Left hindlimb (tissue), 1 donor: Measurements from ENCODE around the gene LILRB1.
"Not testable (repeated sequence)": the region's sequence is repeated elsewhere in the genome, so short reads cannot be mapped to it uniquely, and the experiment has no call there.

Experiments used
- DNase-seq: peaks from one replicate; pipeline ENCODE4 v3.0.0-alpha.2; 2018

Gene LILRB1

DNA sequence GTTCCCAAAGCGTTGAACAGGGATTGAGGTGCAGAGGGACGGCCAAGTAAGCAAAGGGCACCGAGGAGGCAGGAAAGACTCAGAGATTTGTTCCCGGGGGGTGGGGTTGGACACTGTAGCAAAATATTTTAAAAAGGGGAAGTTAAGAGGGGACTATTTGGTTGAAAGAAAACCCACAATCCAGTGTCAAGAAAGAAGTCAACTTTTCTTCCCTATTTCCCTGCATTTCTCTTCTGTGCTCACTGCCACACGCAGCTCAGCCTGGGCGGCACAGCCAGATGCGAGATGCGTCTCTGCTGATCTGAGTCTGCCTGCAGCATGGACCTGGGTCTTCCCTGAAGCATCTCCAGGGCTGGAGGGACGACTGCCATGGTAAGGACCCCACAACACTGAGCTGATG lies at the start of gene LILRB1:
LILRB1 (plus strand) TSS at position 223 of the 400 bp plus-strand sequence. CDS start 590 bp downstream, outside the sequence.
- not testable (repeated sequence) for DNase-seq

DNA sequence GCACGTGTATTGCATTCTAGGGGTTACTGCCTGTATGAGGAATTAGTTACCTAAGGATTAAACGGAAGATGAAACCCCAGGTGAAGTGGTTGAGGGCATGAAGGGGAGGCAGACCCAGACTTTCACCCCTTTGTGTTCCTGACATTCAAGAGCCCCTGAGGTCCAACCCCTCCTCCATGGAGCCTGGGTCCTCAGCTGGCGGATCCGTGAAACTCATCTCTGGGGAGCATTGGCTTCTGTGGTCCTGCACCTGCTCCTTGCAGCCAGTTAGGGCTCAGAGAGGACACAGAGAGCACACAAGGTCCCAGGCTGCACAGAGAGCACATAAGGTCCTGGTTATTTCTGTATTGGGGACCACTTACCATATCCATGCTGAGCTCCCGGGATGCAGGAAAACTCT lies 43.9 kb upstream of the LILRB1 start:
- DNase-seq: no peak

DNA sequence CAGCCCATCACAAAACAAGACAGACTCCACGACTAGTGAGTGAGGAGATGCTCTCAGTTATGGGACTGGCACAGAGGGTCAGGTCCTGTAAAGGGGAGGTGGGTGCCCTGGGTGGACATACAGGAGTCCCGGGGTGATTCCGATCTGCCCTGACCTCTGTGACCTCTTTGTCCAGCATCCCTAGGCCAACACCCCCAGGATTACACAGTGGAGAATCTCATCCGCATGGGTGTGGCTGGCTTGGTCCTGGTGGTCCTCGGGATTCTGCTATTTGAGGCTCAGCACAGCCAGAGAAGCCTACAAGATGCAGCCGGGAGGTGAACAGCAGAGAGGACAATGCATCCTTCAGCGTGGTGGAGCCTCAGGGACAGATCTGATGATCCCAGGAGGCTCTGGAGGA lies 43.3 kb upstream of the LILRB1 start:
- no peak for DNase-seq

DNA sequence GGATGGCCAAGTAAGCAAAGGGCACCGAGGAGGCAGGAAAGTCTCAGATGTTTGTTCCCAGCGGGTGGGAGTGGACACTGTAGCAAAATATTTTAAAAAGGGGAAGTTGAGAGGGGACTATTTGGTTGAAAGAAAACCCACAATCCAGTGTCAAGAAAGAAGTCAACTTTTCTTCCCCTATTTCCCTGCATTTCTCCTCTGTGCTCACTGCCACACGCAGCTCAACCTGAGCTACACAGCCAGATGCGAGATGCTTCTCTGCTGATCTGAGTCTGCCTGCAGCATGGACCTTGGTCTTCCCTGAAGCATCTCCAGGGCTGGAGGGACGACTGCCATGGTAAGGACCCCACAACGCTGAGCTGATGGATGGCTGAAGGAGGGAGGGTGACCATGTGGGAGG lies 36.8 kb upstream of the LILRB1 start, which contains the start of gene LILRA1:
LILRA1 (plus strand) TSS at position 188 of the 400 bp plus-strand sequence. CDS start 613 bp downstream, outside the sequence.
- not testable (repeated sequence) for DNase-seq

DNA sequence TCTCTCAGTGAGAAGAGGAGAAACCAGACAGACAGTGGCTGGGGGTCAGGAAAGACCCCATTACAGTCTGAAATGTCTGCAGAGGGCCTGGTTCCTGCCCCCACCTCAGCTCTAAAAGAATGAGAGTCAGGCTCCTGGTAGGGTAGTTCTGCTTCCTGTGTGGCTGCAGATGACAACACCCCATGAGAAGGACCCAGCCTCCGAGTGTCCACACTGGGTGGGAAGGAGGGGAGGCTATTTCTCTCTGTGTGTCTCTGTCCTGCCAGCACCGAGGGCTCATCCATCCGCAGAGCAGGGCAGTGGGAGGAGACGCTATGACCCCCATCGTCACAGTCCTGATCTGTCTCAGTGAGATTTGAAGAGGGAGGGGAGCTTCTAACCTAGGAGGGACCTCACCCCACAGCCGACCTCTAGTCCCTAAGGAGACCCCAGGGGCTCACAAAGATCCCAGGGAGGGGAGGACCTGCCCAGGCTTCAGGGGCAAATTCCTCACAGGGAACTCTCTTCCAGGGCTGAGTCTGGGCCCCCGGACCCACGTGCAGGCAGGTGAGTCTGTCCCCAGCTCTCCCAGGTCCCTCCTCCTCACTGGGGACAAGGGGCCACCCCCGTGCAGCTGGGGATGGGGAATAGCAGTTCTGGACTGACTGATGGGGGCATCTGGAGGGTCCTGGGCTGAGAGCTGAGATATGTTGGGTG lies 36.2 kb upstream of the LILRB1 start:
- not testable (repeated sequence) for DNase-seq

DNA sequence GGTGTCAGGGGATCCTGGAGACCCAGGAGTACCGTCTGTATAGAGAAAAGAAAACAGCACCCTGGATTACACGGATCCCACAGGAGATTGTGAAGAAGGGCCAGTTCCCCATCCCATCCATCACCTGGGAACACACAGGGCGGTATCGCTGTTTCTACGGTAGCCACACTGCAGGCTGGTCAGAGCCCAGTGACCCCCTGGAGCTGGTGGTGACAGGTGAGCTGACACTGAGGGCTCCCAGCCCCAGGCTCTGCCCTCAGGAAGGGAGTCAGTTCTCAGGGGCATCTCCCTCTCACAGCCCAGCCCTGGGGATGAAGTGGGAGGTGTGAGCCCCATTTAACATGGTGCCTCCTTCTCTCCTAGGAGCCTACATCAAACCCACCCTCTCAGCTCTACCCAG lies 35.5 kb upstream of the LILRB1 start:
- no peak for DNase-seq

DNA sequence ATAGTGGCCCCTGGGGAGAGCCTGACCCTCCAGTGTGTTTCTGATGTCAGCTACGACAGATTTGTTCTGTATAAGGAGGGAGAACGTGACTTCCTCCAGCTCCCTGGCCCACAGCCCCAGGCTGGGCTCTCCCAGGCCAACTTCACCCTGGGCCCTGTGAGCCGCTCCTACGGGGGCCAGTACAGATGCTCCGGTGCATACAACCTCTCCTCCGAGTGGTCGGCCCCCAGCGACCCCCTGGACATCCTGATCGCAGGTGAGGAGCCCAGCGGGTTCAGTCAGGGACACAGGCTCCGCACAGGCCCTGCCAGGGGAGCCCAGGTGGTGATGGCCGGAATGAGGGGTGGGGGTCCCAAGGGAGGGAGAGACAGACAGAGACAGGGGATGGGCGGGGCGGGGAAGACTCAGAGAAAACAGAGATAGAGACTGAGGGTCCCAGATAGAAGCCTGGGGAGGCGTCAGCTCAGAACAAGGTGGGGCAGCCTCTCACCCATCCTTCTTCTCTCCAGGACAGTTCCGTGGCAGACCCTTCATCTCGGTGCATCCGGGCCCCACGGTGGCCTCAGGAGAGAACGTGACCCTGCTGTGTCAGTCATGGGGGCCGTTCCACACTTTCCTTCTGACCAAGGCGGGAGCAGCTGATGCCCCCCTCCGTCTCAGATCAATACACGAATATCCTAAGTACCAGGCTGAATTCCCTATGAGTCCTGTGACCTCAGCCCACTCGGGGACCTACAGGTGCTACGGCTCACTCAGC lies 34.4 kb upstream of the LILRB1 start:
- DNase-seq: not testable (repeated sequence)

DNA sequence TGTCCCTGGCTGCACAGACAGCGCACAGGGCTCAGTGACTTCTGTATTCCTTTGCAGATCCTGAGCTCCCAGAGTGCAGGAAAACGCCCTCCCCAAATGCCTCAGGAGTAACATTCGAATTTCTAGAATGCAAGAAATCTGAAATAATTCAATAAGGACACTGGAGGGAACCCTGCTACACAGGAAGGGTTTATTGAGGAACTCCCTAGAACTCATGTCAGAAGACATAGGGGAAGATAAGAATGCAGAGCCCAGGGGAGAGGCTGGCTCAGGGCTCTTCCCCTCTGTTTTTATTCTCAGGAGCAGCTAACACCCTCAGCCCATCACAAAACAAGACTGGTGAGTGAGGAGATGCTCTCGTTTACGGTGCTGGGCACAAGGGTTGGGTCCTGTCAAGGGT lies 30.1 kb upstream of the LILRB1 start:
- DNase-seq: no peak

DNA sequence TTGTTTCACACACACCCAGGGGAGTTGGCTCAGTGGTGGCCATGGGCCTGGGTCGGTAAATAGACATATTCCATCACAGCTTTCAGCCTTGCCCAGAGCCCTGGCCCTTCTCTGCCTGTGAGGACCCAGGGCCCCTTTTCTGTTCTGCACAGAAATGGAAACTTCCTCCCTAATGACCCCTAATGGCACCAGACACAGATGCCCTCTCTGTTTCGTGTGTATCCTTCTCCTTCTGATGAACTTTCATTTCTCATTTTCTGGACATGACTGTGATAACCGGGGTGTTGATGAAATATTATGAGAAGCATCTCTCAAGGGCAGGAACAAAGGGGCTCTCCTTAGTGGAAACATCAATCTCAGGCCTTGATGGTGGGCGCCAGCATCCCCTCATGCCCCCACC lies 24.1 kb upstream of the LILRB1 start:
- no peak for DNase-seq

DNA sequence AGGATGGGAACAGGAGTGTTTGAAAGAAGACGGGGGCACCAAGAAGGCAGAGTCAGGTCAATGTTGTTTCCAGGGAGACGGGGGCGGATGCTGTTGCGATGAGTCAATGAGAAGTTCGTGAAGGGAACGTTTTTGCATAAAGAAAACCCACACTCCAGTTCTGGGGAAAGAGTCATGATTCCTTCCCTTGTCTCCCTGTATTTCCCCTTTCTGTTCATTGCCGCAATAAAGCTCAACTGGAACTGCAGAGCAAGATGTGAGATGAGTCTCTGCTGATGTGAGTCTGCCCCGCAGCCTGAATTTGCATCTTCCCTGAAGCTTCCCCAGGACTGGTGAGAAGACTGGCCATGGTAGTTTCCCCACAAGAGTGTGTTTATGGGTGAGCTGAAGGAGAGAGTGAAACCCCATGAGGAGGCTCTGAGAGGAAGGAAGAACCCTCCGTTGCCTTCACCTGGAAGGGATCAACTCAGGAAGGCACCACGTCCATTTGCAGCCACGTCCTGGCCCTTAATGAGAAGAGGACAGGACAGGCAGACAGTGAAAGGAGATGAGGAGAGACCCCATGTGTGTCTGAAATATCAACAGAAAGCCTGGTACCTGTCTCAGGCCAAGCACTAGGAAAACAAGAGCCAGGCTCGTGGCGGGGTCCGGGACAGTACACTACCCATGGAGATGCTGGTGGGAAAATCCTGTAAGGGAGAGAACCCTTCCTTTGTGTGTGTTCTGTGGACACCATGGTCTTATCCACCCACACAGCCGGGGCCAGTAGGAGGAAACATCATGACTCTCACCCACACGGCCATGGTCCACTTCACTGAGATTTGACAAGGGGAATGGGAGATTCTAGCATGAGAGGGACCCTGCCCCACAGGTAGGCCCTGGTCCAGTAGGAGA lies 23.1 kb upstream of the LILRB1 start:
- DNase-seq: no peak

DNA sequence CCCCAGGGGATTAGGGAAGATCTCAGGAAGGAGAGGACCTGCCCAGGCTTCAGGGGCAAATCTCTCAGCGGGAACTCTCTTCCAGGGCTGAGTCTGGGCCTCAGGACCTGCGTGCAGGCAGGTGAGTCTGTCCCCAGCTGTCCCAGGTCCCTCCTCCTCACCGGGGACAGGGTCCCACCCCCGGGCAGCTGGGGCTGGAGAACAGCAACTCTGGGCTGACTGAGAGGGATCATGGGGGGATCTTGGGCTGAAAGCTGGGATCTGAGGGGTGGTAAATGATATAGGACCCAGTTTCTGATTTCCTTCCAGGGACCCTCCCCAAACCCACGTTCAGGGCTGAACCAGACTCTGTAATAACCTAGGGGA lies 22.5 kb upstream of the LILRB1 start:
- DNase-seq: no peak

DNA sequence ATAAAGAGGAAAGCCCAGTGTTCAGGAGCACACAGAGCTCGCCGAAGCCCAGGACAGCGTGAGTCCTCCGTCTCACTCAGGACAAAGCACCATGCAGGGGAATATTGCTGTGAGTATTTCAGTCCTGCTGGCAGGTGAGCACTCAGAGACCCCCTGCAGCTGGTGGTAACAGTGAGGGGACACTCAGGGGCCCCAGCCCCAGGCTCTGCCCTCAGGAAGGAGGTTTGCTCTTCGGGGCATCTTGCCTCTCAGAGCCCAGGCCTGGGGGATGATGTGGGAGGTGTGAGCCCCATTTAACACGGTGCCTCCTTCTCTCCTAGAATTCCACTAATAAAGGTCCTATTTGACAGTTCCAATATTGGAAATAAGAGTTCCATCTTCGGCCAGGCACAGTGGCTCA lies 22.1 kb upstream of the LILRB1 start:
- no peak for DNase-seq

DNA sequence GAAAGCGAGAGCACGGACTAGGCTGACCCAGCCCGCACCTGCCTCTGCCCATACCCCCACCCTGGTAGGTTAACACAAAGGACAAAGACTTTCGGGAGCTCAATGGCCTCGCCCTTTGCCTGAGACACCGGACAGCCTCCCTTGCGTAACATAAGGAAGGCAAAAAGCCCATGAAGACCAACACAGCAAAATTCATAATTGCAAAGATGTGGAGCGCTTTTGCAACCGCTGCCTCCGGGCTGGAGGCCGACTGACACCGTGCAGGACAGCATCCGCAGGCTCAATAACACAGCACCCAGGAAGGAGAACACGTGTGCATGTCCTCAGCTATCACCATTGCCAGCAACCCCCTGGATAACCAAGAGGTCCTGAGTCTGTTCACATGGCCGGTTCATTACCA lies 21.5 kb upstream of the LILRB1 start:
- no peak for DNase-seq

DNA sequence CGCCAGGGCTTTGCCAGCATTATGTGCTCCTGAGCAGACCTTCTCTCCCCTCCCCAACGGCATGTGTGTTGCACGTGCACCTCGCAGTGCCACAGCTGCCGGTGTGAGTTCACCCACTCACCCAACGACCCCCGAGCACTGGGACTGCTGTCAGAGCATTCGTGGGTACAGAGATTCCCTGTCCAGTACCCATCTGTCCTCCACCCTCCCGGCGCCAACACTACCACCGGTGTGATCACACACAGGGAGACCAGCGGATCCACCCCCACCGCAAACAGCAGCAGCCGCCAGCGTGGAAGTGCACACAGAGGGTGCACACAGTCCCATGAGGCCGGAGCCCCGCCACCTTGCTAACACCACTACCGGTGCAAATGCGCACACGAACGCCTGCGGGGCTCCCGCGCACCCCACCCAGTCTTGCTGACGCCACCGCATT lies 20.9 kb upstream of the LILRB1 start:
- DNase-seq: no peak

DNA sequence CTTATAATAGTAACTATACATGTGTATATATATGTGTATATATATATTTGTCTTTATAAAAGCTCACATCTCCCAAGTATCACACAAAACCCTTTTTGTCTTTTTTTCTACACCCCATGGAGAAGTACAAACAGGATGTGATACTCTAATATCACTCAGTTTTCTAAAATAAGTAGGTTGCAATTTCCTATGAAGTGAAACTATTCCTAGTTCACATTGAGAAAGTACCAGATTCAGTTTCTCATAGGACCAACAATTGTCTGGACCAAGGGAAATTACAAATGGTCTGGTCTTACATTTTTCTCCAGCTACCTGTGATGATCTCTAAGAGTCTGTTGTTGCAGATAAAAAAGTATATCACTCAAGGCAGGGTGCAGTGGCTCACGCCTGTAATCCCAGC lies 17.9 kb upstream of the LILRB1 start:
- no peak for DNase-seq

DNA sequence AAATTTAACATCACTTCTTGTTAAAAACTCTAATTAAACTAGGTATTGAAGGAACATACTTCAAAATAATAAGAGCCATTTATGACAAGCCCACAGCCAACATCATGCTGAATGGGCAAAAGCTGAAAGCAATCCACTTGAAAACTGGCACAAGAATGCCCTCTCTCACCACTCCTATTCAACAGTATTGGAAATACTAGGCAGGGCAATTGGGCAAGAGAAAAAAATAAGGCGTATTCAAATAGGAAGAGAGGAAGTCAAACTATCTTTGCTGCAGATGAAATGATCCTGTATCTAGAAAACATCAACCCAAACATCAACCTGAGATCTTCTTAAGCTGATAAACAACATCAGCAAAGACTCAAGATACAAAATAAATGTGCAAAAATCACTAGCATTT lies 15.6 kb upstream of the LILRB1 start:
- no peak for DNase-seq

DNA sequence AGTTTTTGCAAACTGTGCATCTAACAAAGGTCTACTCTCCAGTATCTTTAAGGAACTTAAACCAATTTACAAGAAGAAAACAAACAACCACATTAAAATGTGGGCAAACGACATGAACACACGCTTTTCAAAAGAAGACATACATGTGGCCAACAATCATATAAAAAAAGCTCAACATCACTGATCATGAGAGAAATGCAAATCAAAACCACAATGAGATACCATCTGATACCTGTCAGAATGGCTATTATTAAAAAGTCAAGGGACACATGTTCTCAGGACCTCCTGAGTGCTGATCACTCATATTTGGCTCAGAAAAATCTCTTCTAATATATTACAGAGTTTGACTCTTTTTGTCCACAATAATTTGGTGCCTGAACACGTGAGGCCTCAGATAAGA lies 14.2 kb upstream of the LILRB1 start:
- no peak for DNase-seq

DNA sequence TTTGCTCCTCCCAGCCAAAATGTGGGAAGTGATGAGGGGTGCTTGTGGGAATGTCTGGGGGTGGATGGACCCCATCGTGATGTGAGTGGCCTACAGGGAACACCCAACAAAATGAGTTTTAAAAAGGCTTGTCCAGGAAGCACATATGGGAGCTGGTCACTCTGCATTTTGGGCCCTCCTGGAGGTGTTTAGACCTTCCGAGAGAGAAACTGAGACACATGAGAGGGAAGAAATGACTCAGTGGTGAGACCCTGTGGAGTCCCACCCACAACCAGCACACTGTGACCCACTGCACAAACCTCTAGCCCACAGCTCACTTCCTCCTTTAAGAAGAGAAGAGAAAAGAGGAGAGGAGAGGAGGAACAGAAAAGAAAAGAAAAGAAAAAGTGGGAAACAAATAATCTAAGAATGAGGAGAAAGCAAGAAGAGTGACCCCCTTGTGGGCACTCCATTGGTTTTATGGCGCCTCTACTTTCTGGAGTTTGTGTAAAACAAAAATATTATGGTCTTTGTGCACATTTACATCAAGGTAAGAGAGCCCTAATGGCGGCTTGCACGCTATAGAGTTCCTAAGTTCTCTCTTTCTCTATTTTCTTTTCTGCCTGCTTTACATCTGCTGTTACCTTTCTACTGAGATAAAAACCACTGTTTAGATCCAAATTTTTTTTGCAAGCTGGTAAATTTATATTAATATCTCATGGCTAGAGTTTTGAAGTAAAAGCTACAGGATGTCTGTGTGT lies 13.3 kb upstream of the LILRB1 start:
- DNase-seq: no peak

DNA sequence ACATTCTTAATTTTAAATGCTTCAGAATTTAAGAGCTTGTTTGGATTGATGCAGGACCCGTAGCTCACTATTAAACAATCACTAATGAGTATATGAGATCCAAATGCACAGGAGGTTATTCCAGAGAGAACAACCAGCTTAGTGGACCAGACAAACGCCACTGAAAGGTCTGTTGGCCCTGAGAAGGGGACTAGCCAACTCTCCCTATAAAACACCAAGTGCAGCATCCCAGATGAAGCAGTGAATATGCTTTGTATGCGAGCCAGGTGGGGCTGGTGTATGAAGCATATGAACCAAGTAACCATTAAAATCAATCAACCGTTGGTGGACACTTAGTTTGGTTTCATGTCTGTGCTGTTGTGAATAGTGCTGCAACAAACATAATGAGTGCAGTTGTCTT lies 9.8 kb upstream of the LILRB1 start:
- DNase-seq: no peak

DNA sequence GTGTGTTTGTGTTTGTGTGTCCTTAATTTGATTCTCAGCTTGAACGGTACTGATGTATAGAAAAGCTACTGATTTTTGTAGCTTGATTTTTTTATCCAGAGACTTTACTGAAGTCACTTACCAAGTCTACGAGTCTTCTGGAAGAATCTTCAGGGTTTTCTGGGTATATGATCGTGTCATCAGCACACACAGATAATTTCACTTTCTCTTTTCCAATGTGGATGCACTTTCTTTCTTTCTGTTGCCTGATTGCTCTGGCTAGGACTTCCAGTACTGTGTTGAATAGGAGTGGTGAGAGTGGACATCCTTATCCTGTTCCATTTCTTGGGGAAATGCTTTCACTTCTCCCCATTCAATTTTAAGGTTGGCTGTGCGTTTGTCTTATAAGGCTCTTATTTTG lies 7.9 kb upstream of the LILRB1 start:
- no peak for DNase-seq

DNA sequence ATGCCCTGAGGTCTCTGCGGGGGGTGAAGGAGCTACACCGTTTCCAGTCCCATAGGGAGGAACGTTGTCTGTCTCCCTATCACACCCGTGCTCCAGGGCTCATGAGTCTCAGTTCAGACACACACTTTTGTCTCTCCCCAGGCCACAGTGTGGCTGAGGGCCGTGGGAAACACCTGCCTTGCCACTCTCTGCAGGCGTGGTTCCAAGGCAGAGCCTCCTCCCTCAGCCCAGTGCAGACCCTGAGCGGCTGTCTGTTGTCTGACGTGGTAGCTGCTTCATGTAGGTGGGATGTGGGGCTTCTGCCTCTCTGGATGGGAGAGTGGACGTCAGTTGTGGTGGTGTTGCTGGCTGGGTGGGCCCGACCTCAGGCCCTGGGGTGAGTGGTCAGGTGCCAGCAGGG lies 6.0 kb upstream of the LILRB1 start:
- not testable (repeated sequence) for DNase-seq

DNA sequence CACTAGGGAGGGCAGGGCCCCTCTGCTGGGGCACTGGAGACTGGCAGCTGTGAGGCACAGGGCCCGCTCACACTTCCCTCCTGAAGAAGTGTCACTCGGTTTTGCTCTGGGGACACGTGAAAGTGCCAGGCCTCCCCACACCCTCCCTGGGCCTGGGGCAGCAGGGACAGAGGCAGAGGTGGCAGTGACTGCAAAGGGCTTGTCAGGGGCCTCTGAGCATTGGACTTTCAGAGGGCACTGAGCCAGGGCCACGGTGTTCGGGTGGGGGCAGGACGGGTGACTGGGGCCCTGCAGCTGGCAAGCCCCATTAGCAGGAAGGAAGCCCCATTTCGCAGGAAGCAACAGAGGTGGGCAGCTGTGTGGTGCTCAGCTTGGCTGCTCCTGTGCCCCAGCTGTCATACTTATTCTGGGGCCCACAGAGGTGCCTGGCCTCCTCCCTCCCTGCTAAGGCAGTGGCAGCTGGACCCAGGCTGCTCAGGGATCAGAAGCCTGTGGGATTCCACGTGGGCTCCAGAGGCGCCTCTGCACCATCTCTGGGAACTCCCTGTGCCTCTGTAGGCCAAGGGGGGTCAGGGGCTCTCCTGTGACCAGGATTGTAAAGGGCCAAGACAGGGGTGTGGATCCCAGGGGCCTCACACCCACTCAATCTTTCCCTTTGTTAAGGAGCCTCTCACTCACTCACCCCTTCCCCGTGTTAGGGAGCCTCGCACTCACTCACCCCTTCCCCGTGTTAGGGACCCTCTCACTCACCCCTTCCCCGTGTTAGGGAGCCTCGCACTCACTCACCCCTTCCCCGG lies 5.2 kb upstream of the LILRB1 start:
- DNase-seq: not testable (repeated sequence)
